Gastrocnemius medialis (tissue), 4 donors: Measurements from ENCODE around the gene SURF1. TPM values are rescaled to one million over a fixed set of nuclear protein-coding genes. Genes with fewer than 3 reads are reported as not detected.
"Not testable (repeated sequence)": the region's sequence is repeated elsewhere in the genome, so short reads cannot be mapped to it uniquely, and the experiment has no call there.

ENCODE experiments used
- ATAC-seq, 2 donors: fragments of 150-250 bp; one replicate each; pipeline ENCODE4 v1.9.1; 2016
- DNase-seq, 2 donors: peaks; one replicate each; pipeline ENCODE4 v3.0.0-alpha.2; 2019
- H3K27ac ChIP-seq, 4 donors: fragments of 200-600 bp; sonication (generic); 1 replicate in 1 of 4; 2 replicates in 3 of 4; pipeline ENCODE4 v1.5.1; 2016 to 2018; ENCODE audit warnings: mild to moderate bottlenecking in 2 of 4, moderate library complexity in 1 of 4
- H3K27me3 ChIP-seq, 3 donors: fragments of 200-600 bp; sonication (generic) in 2 of 3; 1 replicate in 1 of 3; 2 replicates in 2 of 3; pipeline versions ENCODE4 v1.5.1 to v1.6.0; 2016 to 2019; ENCODE audit warnings: mild to moderate bottlenecking in 1 of 3, moderate library complexity in 1 of 3
- H3K36me3 ChIP-seq, 2 donors: fragments of 200-600 bp; sonication (generic) in 1 of 2; one replicate each; pipeline ENCODE4 v1.5.1; 2017 to 2018
- H3K4me1 ChIP-seq, 2 donors: fragments of 200-600 bp; sonication (generic) in 1 of 2; one replicate each; pipeline ENCODE4 v1.5.1; 2016 to 2017; ENCODE audit warnings: mild to moderate bottlenecking in 2 of 2
- H3K4me3 ChIP-seq, 4 donors: fragments of 200-600 bp; sonication (generic) in 3 of 4; 1 replicate in 1 of 4; 2 replicates in 3 of 4; pipeline ENCODE4 v1.5.1; 2016 to 2019; ENCODE audit warnings: mild to moderate bottlenecking in 2 of 4
- H3K9me3 ChIP-seq, 3 donors: fragments of 200-600 bp; sonication (generic) in 2 of 3; 1 replicate in 1 of 3; 2 replicates in 2 of 3; pipeline ENCODE4 v1.5.1; 2016 to 2019
- POLR2A ChIP-seq, 2 donors: fragments of 450-650 bp; IDR thresholded peaks; one replicate each; pipeline ENCODE4 v1.6.1; 2017; ENCODE audit warnings: antibody characterized with exemption in 2 of 2, mild to moderate bottlenecking in 2 of 2, moderate library complexity in 2 of 2
- in situ Hi-C, 4 donors: fragments of 200-750 bp; cut with MboI; loops; one replicate each; pipeline versions ENCODE4 v1.15.0 to v1.8.0; 2017; ENCODE audit warnings: low sequenced_read_pairs in 4 of 4
- intact Hi-C: fragments of 100-400 bp; cut with DNase I; formaldehyde crosslinking; loops from one replicate; pipeline ENCODE4 v1.15.1; 2023; ENCODE audit warnings: low total_unique reads
- total RNA-seq, 4 donors: library from RNA; depleted of rRNA; stranded (reverse); fragments of >200 nt; gene quantifications; one replicate each; pipeline versions ENCODE4 v1.1.0 to v1.2.3, GENCODE V29; 2016
- TF ChIP-seq, protein P1 (sequence below), 5 experiments: fragments of 450-650 bp in 3 of 5; fragments of 200-600 bp in 2 of 5; sonication (generic) in 2 of 5; IDR thresholded peaks in 4 of 5; conservative IDR thresholded peaks in 1 of 5; 1 replicate in 4 of 5; 2 replicates in 1 of 5; pipeline ENCODE4 v1.5.1; 2016 to 2019; ENCODE audit warnings: antibody characterized with exemption in 5 of 5, mild to moderate bottlenecking in 3 of 5, moderate library complexity in 3 of 5

Gene SURF1
- total RNA-seq, 4 donors from 2014 or later = 33.8 to 68.9 (median 56.0) TPM

DNA sequence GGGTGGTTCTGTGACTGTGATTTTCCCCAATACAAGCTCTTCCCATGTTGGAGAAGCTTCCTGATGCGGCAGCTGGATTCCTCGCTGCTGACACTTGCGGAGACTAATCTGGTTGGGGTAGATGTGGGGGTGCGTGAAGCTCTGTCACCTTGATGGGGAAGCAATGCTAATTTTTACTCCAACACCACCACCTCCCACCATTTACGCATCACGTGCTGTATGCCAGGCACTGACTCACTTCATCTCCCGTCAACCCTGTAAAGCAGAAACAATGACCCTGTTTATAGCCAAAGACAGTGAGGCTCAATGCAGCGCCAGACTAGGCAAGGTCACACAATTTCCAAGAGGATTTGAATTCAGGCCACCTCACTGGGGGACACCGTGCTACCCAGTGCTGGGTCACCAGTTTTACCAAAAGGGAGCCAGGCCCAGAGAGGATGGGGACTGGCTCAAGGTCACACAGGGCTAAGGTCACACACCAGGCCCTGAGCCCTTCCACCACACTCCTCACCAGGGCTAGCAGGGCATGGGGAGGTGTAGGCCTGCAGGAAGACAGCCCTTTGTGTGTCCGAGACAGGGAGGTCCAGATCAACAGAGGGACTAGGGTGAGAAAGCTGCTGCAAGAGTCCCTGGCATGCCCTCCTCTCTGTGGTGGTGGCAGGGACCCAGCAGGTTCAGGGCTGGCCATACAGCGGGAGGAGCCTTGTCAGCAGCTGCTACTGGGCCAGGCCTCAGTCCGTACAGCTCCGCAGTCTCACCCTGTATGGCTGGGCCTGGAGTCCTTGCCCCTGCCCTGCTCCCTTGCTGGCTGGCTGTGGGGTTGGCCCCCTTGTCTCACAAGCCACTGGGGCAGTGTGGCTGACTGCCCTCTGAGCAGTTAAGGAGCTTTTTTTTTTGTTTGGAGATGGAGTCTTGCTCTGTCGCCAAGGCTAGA is 23.1 kb upstream of the SURF1 start:
- Histone ChIP-seq H3K4me3 (no peak overlapping the region), H3K36me3 (no peaks in the 10 kb centered on the region), H3K27me3 (no peaks in the 10 kb centered on the region), H3K4me1 (peaks cover 10 to 12% of the 10 kb centered on the region in 2 donors), H3K27ac (no peak overlapping the region), H3K9me3 (no peaks in the 10 kb centered on the region)
- intact Hi-C loops (loop anchor here (5.0 to 10.0 kb wide), 2 partner anchors 38 to 645 kb away; partner anchors contain the start of genes BRD3OS and REXO4), in situ Hi-C loops (no loop called here)
- DNase-seq (no peak), ATAC-seq (no peak)
- TF ChIP-seq POLR2A (IDR thresholded peaks at IDR 0.05) = no peak
- TF ChIP-seq, protein P1, sequence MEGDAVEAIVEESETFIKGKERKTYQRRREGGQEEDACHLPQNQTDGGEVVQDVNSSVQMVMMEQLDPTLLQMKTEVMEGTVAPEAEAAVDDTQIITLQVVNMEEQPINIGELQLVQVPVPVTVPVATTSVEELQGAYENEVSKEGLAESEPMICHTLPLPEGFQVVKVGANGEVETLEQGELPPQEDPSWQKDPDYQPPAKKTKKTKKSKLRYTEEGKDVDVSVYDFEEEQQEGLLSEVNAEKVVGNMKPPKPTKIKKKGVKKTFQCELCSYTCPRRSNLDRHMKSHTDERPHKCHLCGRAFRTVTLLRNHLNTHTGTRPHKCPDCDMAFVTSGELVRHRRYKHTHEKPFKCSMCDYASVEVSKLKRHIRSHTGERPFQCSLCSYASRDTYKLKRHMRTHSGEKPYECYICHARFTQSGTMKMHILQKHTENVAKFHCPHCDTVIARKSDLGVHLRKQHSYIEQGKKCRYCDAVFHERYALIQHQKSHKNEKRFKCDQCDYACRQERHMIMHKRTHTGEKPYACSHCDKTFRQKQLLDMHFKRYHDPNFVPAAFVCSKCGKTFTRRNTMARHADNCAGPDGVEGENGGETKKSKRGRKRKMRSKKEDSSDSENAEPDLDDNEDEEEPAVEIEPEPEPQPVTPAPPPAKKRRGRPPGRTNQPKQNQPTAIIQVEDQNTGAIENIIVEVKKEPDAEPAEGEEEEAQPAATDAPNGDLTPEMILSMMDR (IDR thresholded peaks at IDR 0.05 in 4 of 5, conservative IDR thresholded peaks at IDR 0.05 in 1 of 5) = no peak

DNA sequence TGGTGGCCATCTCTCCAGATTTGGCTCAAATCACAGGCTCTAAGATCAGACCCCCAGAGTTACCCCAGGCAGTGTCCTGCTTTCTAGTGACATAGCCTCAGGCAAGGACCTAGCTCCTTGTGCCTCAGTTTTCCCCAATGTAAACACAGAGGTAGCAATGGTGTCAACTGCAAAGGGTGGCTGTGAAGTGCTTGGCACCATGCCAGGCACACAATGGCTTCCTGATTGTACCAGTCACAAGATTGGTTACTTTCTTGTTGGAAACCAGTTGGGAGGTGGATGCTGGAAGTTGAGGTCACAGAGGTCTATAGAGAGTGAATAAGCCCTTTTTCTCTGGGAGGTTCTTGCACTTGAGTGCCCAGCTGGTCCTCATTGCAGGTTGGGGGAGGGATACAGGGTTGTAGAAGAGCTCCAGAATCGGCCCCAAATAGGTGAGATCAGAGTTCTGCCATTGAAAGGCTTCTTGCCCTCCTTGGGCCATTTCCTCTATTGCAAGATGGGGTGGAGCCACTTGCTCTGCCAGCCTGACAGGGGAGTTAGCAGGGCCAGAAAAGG is 22.2 kb upstream of the SURF1 start:
- ATAC-seq (no peak), DNase-seq (no peak)
- TF ChIP-seq POLR2A (IDR thresholded peaks at IDR 0.05) = no peak
- TF ChIP-seq, protein P1 (IDR thresholded peaks at IDR 0.05 in 4 of 5, conservative IDR thresholded peaks at IDR 0.05 in 1 of 5) = no peak
- intact Hi-C loops = loop anchor here (5.0 to 10.0 kb wide), 2 partner anchors 39 to 646 kb away; partner anchors contain the start of genes BRD3OS and REXO4
- in situ Hi-C loops = no loop called here
- H3K27ac ChIP-seq = no peak overlapping the region
- peaks cover 16 to 19% of the 10 kb centered on the region in 2 donors for H3K4me1 ChIP-seq
- H3K36me3 ChIP-seq = no peaks in the 10 kb centered on the region
- no peaks in the 10 kb centered on the region for H3K27me3 ChIP-seq
- H3K4me3 ChIP-seq = no peak overlapping the region
- H3K9me3 ChIP-seq = no peaks in the 10 kb centered on the region

- Histone ChIP-seq H3K4me3 (no peak overlapping the region), H3K36me3 (no peaks in the 10 kb centered on the region), H3K27me3 (no peaks in the 10 kb centered on the region), H3K9me3 (no peaks in the 10 kb centered on the region), H3K4me1 (peaks cover 17 to 25% of the 10 kb centered on the region in 2 donors), H3K27ac (no peak overlapping the region)
- intact Hi-C loops = loop anchor here (1.0 to 10.0 kb wide), 4 partner anchors 21 to 647 kb away; partner anchors contain the start of genes BRD3OS, REXO4, SURF1 and SURF2
- in situ Hi-C loops = no loop called here
- TF ChIP-seq POLR2A (IDR thresholded peaks at IDR 0.05) = no peak
- TF ChIP-seq, protein P1 (IDR thresholded peaks at IDR 0.05 in 4 of 5, conservative IDR thresholded peaks at IDR 0.05 in 1 of 5) = no peak
- no peak for ATAC-seq
- DNase-seq = no peak
Observed at GRCh38 chr9:133377721-133378216, 21.5 kb upstream of the SURF1 start.

- peaks cover 22 to 30% of the 10 kb centered on the region in 2 donors for H3K4me1 ChIP-seq
- H3K4me3 ChIP-seq, H3K9me3 ChIP-seq, H3K27ac ChIP-seq, in situ Hi-C loops, DNase-seq, H3K27me3 ChIP-seq, H3K36me3 ChIP-seq, ATAC-seq: not testable (repeated sequence)
- intact Hi-C loops = loop anchor here (1.0 to 10.0 kb wide), 4 partner anchors 20 to 648 kb away; partner anchors contain the start of genes BRD3OS, REXO4, SURF1 and SURF2
Observed at GRCh38 chr9:133377280-133377679, 21.0 kb upstream of the SURF1 start.
